DND-41 (cell line): ENCODE data around the gene CLDN7.

Experiments
- EZH2 ChIP-seq: IDR thresholded peaks from 3 replicates; pipeline ENCODE4 v1.6.1; 2012; ENCODE audit warnings: borderline replicate concordance, low read depth, mild to moderate bottlenecking, moderate library complexity, low read length, inconsistent platforms; ENCODE audit not compliant: severe bottlenecking
- TF ChIP-seq, protein P1 (sequence below): IDR thresholded peaks from 2 replicates; pipeline ENCODE4 v1.5.1; 2012; ENCODE audit warnings: borderline replicate concordance, low read length, moderate library complexity, mild to moderate bottlenecking; ENCODE audit not compliant: poor library complexity, severe bottlenecking; ENCODE audit errors: extremely low read depth

DNA sequence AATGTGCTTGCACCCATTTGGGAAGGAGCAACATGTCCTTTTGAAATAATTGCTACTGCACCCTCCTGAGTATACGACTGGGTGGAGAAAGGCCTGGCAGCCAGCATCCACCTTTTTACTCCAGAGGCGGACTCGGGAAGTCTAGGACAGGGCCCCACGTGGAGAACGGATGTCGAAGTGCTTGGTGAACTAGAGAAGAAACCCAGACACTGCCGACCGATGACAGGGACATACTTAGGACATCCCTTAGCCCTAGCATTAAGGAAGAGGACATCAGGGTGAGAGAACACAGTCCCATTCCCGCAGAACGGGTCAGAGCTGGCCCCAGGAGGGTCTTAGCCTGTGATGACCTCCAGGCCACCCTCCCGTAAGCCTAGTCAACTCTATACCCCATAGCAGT is 28.4 kb upstream of the CLDN7 start:
- TF ChIP-seq, protein P1, sequence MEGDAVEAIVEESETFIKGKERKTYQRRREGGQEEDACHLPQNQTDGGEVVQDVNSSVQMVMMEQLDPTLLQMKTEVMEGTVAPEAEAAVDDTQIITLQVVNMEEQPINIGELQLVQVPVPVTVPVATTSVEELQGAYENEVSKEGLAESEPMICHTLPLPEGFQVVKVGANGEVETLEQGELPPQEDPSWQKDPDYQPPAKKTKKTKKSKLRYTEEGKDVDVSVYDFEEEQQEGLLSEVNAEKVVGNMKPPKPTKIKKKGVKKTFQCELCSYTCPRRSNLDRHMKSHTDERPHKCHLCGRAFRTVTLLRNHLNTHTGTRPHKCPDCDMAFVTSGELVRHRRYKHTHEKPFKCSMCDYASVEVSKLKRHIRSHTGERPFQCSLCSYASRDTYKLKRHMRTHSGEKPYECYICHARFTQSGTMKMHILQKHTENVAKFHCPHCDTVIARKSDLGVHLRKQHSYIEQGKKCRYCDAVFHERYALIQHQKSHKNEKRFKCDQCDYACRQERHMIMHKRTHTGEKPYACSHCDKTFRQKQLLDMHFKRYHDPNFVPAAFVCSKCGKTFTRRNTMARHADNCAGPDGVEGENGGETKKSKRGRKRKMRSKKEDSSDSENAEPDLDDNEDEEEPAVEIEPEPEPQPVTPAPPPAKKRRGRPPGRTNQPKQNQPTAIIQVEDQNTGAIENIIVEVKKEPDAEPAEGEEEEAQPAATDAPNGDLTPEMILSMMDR = no peak
- TF ChIP-seq EZH2 = no peak
